ENCODE data around the gene HELZ2. TPM values are rescaled to one million over a fixed set of nuclear protein-coding genes. Genes with fewer than 3 reads are reported as not detected.

Gene HELZ2
- total RNA-seq, 4 donors from 2014 or later = 26.9 to 35.4 (median 28.6) TPM

GRCh38 chr20:63592661-63593060, 18.6 kb upstream of the HELZ2 start:
- TF ChIP-seq POLR2A (IDR thresholded peaks at IDR 0.05) = no peak
- no peak for TF ChIP-seq CTCF (IDR thresholded peaks at IDR 0.05)
- H3K4me3 ChIP-seq (ENCODE audit: low read depth, poor library complexity, severe bottlenecking) = no peak overlapping the region
- intact Hi-C loops (cut with DNase I; ENCODE audit: low total_unique reads) = no loop called here
- WGBS, 2 donors = 92 to 93% methylated on average over 9 to 13 of the region's 13 CpGs
- no peak for DNase-seq (ENCODE audit: low spot score in 2 of 2)

GRCh38 chr20:63591786-63592355, 17.8 kb upstream of the HELZ2 start:
- no peak overlapping the region for H3K4me3 ChIP-seq (ENCODE audit: low read depth, poor library complexity, severe bottlenecking)
- TF ChIP-seq CTCF (IDR thresholded peaks at IDR 0.05) (no peak), POLR2A (IDR thresholded peaks at IDR 0.05) (no peak)
- no peak for DNase-seq (ENCODE audit: low spot score in 2 of 2)
- intact Hi-C loops (cut with DNase I; ENCODE audit: low total_unique reads) = no loop called here
- WGBS, 2 donors = 94 to 95% methylated on average over 28 of the region's 28 CpGs

GRCh38 chr20:63591147-63591533, 17.1 kb upstream of the HELZ2 start:
- WGBS, 2 donors = 93 to 96% methylated on average over 4 of the region's 4 CpGs
- DNase-seq (ENCODE audit: low spot score in 2 of 2) = no peak
- TF ChIP-seq CTCF (IDR thresholded peaks at IDR 0.05) (no peak), POLR2A (IDR thresholded peaks at IDR 0.05) (no peak)
- intact Hi-C loops (cut with DNase I; ENCODE audit: low total_unique reads) = no loop called here
- H3K4me3 ChIP-seq (ENCODE audit: low read depth, poor library complexity, severe bottlenecking) = no peak overlapping the region

GRCh38 chr20:63590218-63591146, 16.4 kb upstream of the HELZ2 start:
- TF ChIP-seq POLR2A (IDR thresholded peaks at IDR 0.05) (no peak), CTCF (IDR thresholded peaks at IDR 0.05) (no peak)
- intact Hi-C loops (cut with DNase I; ENCODE audit: low total_unique reads) = no loop called here
- no peak for DNase-seq (ENCODE audit: low spot score in 2 of 2)
- 91% methylated on average over 47 to 52 of the region's 52 CpGs for WGBS, 2 donors
- no peak overlapping the region for H3K4me3 ChIP-seq (ENCODE audit: low read depth, poor library complexity, severe bottlenecking)

- no peak overlapping the region for H3K4me3 ChIP-seq (ENCODE audit: low read depth, poor library complexity, severe bottlenecking)
- intact Hi-C loops (cut with DNase I; ENCODE audit: low total_unique reads) = no loop called here
- no peak for DNase-seq (ENCODE audit: low spot score in 2 of 2)
- no peak for TF ChIP-seq CTCF (IDR thresholded peaks at IDR 0.05)
- TF ChIP-seq POLR2A (IDR thresholded peaks at IDR 0.05) = no peak
- WGBS, 2 donors = 79 to 85% methylated on average over 37 to 38 of the region's 38 CpGs
Observed at GRCh38 chr20:63589261-63590217, 15.5 kb upstream of the HELZ2 start.
